CD8-positive, alpha-beta memory T cell (primary cell): ENCODE measurements around the gene SLC9C2. TPM values are rescaled to one million over a fixed set of nuclear protein-coding genes. Genes with fewer than 3 reads are reported as not detected.
A peak's percentile ranks its signal among the peaks of the same experiment; 100 is the strongest.
"Not testable (repeated sequence)": the region's sequence is repeated elsewhere in the genome, so short reads cannot be mapped to it uniquely, and the experiment has no call there.

Experiments
- CTCF ChIA-PET: fragments of 350-600 bp; sonication (Branson Sonifier 250); formaldehyde crosslinking; loops from one replicate; lab custom pipeline; 2021; ENCODE audit warnings: antibody characterized with exemption; lab: Charles Lee
- POLR2A ChIA-PET: fragments of 350-600 bp; sonication (Branson Sonifier 250); formaldehyde crosslinking; loops from one replicate; lab custom pipeline; 2021; ENCODE audit warnings: antibody characterized with exemption; lab: Charles Lee
- DNase-seq, 5 donors: peaks; one replicate each; pipeline versions ENCODE4 v3.0.0 to v3.0.0-alpha.2; 2020 to 2022; ENCODE audit warnings: mixed read lengths in 1 of 5
- H3K27ac ChIP-seq: one replicate; pipeline ENCODE4 v1.7.0; 2013; ENCODE audit warnings: low read depth, mild to moderate bottlenecking, low read length, moderate library complexity
- H3K27me3 ChIP-seq: 2 replicates; pipeline ENCODE4 v1.7.0; 2013; ENCODE audit warnings: low read length, mild to moderate bottlenecking; ENCODE audit not compliant: insufficient read depth, poor library complexity, severe bottlenecking
- H3K36me3 ChIP-seq: 2 replicates; pipeline ENCODE4 v1.7.0; 2013; ENCODE audit warnings: mild to moderate bottlenecking, low read length, moderate library complexity; ENCODE audit not compliant: insufficient read depth
- H3K4me1 ChIP-seq: 2 replicates; pipeline ENCODE4 v1.7.0; 2013; ENCODE audit warnings: mild to moderate bottlenecking, low read length, moderate library complexity; ENCODE audit not compliant: insufficient read depth
- H3K4me3 ChIP-seq: 2 replicates; pipeline ENCODE4 v1.7.0; 2013; ENCODE audit warnings: mild to moderate bottlenecking, low read length
- H3K9me3 ChIP-seq: 2 replicates; pipeline ENCODE4 v1.7.0; 2013; ENCODE audit warnings: mild to moderate bottlenecking, low read length
- H3K27ac Mint-ChIP-seq, 8 donors: one replicate each; pipeline ENCODE4 v1.8.0; 2020 to 2021; ENCODE audit warnings: mixed read lengths in 8 of 8, mild to moderate bottlenecking in 6 of 8, inconsistent platforms in 3 of 8, moderate library complexity in 3 of 8
- H3K27me3 Mint-ChIP-seq, 2 donors: one replicate each; pipeline ENCODE4 v1.8.0; 2020 to 2021; ENCODE audit warnings: mixed read lengths in 2 of 2, mild to moderate bottlenecking in 1 of 2, moderate library complexity in 1 of 2
- H3K36me3 Mint-ChIP-seq, 3 donors: one replicate each; pipeline ENCODE4 v1.8.0; 2020 to 2021; ENCODE audit warnings: mixed read lengths in 3 of 3, inconsistent platforms in 1 of 3, mild to moderate bottlenecking in 1 of 3
- H3K4me1 Mint-ChIP-seq, 3 donors: one replicate each; pipeline ENCODE4 v1.8.0; 2020 to 2021; ENCODE audit warnings: mixed read lengths in 3 of 3, inconsistent platforms in 1 of 3, mild to moderate bottlenecking in 1 of 3
- H3K4me3 Mint-ChIP-seq, 7 donors: one replicate each; pipeline ENCODE4 v1.8.0; 2020 to 2021; ENCODE audit warnings: mixed read lengths in 7 of 7, mild to moderate bottlenecking in 6 of 7, moderate library complexity in 4 of 7, inconsistent platforms in 2 of 7
- H3K9me3 Mint-ChIP-seq, 5 donors: one replicate each; pipeline ENCODE4 v1.8.0; 2020 to 2022; ENCODE audit warnings: mixed read lengths in 5 of 5, mild to moderate bottlenecking in 3 of 5, moderate library complexity in 2 of 5, inconsistent platforms in 1 of 5
- polyA plus RNA-seq: library from polyadenylated mRNA; unstranded; fragments of 300-500 nt; fragmentation: Illumina TruSeq; gene quantifications from one replicate; pipeline ENCODE4 v1.2.3, GENCODE V29; 2021
- total RNA-seq, 2 experiments: library from RNA; stranded (reverse); gene quantifications; one replicate each; pipeline ENCODE4 v1.2.3, GENCODE V29; 2021

Gene SLC9C2
- total and polyA plus RNA-seq, 3 experiments from 2014 or later = not detected

DNA sequence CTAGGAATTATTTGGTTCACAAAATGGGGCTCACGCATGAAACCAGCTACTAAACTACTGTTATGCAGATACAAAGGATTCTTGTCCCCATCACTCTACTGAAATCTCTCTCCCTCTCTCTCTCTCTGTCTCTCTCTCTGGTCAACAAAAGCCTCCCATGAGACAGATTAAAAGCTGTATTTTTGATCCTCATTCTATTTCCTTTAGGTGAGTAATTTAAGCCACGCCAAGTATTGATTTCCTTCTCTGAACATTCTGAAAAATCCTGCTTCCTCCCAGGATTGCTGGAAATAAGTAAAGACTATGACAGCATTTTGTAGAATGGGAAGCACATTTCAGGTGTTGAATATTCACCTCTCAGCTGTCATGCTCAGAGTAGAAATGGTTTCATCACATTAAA lies 82.1 kb downstream of the SLC9C2 start:
- POLR2A ChIA-PET = no interaction called here
- Histone ChIP-seq H3K4me1 (peaks cover 11% of the 10 kb centered on the region), H3K27me3 (no peaks in the 10 kb centered on the region), H3K36me3 (no peaks in the 10 kb centered on the region), H3K27ac (no peak overlapping the region), H3K9me3 (no peaks in the 10 kb centered on the region), H3K4me3 (no peak overlapping the region)
- Mint-ChIP-seq H3K27ac (no peak overlapping the region), H3K4me1 (peaks cover 5 to 8% (median 6%) of the 10 kb centered on the region in 3 donors), H3K9me3 (no peaks in the 10 kb centered on the region), H3K27me3 (peaks cover 0 to 6% of the 10 kb centered on the region in 2 donors), H3K4me3 (no peak overlapping the region), H3K36me3 (no peaks in the 10 kb centered on the region)
- CTCF ChIA-PET = interaction anchor here (0.7 to 1.3 kb wide), 2 partner anchors 25 to 461 kb away, joined by 3 to 4 read pairs; no protein-coding TSS in a partner anchor
- DNase-seq = no peak

DNA sequence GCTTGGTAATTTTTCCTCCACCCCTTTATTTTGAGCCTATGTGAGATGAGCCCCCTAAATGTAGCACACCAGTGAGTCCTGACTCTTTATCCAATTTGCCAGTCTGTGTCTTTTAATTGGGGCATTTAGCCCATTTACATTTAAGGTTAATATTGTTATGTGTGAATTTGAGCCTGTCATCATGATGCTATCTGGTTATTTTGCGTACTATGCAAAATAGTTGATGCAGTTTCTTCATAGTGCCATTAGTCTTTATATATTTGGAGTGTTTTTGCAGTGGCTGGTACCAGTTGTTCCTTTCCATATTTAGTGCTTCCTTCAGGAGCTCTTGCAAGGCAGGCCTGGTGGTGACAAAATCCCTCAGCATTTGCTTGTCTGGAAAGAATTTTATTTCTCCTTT lies 88.4 kb downstream of the SLC9C2 start:
- H3K27me3 ChIP-seq, POLR2A ChIA-PET: not testable (repeated sequence)

DNA sequence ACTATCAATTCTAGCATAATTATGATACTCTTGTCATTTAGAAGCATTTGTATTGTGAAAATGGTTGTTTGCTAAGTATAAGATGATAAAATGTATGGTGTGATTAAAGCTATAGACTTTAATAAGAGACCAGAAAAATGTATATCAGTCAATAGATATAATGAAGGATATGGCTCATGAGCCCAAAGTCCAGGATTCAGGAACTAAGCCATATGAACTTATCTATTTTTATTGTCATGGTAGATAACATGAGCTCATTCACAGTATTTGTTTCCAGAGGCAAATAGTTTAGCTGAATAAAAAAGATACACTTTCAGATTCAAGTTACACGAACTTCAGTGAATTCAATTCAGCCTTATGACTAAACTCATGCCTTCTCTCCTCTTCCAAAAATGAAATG lies 93.1 kb downstream of the SLC9C2 start:
- Histone ChIP-seq H3K36me3 (no peaks in the 10 kb centered on the region), H3K9me3 (no peaks in the 10 kb centered on the region), H3K27ac (no peak overlapping the region), H3K4me3 (no peak overlapping the region), H3K4me1 (no peaks in the 10 kb centered on the region), H3K27me3 (no peaks in the 10 kb centered on the region)
- POLR2A ChIA-PET = no interaction called here
- CTCF ChIA-PET = no interaction called here
- DNase-seq = no peak
- Mint-ChIP-seq H3K4me3 (no peak overlapping the region), H3K36me3 (peaks cover 0 to 10% (median 2%) of the 10 kb centered on the region in 3 donors), H3K4me1 (no peaks in the 10 kb centered on the region), H3K9me3 (peaks cover 2 to 7% (median 5%) of the 10 kb centered on the region in 5 donors), H3K27me3 (peaks cover 0 to 5% of the 10 kb centered on the region in 2 donors), H3K27ac (peak overlapping the region in 1 of 8 donors; percentile 15)

More for the DNA sequence above, 88.4 kb downstream of the SLC9C2 start:
- H3K27me3 Mint-ChIP-seq, DNase-seq, H3K9me3 Mint-ChIP-seq, H3K9me3 ChIP-seq, H3K27ac Mint-ChIP-seq, H3K36me3 ChIP-seq, H3K4me3 Mint-ChIP-seq, H3K27ac ChIP-seq, H3K4me1 Mint-ChIP-seq, H3K4me3 ChIP-seq, CTCF ChIA-PET: not testable (repeated sequence)
- peaks cover 0 to 20% (median 2%) of the 10 kb centered on the region in 3 donors for H3K36me3 Mint-ChIP-seq
- peaks cover 11% of the 10 kb centered on the region for H3K4me1 ChIP-seq

- Histone ChIP-seq H3K9me3 (no peaks in the 10 kb centered on the region), H3K27ac (no peak overlapping the region), H3K27me3 (no peaks in the 10 kb centered on the region), H3K36me3 (no peaks in the 10 kb centered on the region), H3K4me1 (no peaks in the 10 kb centered on the region), H3K4me3 (no peak overlapping the region)
- CTCF ChIA-PET = no interaction called here
- DNase-seq = no peak
- no peaks in the 10 kb centered on the region for H3K4me1 Mint-ChIP-seq
- no peak overlapping the region for H3K4me3 Mint-ChIP-seq
- peaks cover 0 to 2% (median 0%) of the 10 kb centered on the region in 3 donors for H3K36me3 Mint-ChIP-seq
- POLR2A ChIA-PET = no interaction called here
- H3K27me3 Mint-ChIP-seq = peaks cover 0 to 10% of the 10 kb centered on the region in 2 donors
- no peak overlapping the region for H3K27ac Mint-ChIP-seq
- peaks cover 0 to under 1% (median 0%) of the 10 kb centered on the region in 5 donors for H3K9me3 Mint-ChIP-seq
These were observed 94.3 kb downstream of the SLC9C2 start for GRCh38 chr1:173508541-173508940.

DNA sequence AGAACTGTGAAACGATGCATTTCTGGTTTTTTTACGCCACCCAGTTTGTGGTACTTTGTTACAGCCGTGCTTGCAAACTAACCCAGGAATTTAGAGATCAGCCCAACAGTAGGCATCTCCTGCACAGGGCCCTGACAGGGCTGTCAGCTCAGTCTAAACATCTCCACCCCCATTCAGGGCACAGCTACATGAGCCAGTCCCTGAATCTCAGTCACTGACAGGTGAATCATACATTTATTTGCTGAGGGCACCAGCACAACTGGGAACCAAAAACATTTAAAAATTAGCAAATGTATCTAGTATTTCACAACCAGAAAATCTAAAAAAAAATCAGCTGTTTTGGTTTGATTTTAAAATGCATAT lies 95.0 kb downstream of the SLC9C2 start:
- no peak for DNase-seq
- H3K36me3 Mint-ChIP-seq = no peaks in the 10 kb centered on the region
- Histone ChIP-seq H3K9me3 (no peaks in the 10 kb centered on the region), H3K36me3 (no peaks in the 10 kb centered on the region), H3K4me1 (no peaks in the 10 kb centered on the region), H3K27me3 (no peaks in the 10 kb centered on the region), H3K4me3 (no peak overlapping the region), H3K27ac (no peak overlapping the region)
- POLR2A ChIA-PET = no interaction called here
- peak overlapping the region in 1 of 8 donors; percentile 78 for H3K27ac Mint-ChIP-seq
- no peaks in the 10 kb centered on the region for H3K4me1 Mint-ChIP-seq
- CTCF ChIA-PET = no interaction called here
- H3K27me3 Mint-ChIP-seq = peaks cover 0 to 8% of the 10 kb centered on the region in 2 donors
- H3K4me3 Mint-ChIP-seq = no peak overlapping the region
- no peaks in the 10 kb centered on the region for H3K9me3 Mint-ChIP-seq

- no peaks in the 10 kb centered on the region for H3K9me3 ChIP-seq
- H3K4me1 ChIP-seq = no peaks in the 10 kb centered on the region
- H3K27me3 ChIP-seq = no peaks in the 10 kb centered on the region
- H3K27me3 Mint-ChIP-seq = peaks cover 0 to 7% of the 10 kb centered on the region in 2 donors
- no peak for DNase-seq
- H3K36me3 Mint-ChIP-seq = no peaks in the 10 kb centered on the region
- no peak overlapping the region for H3K4me3 ChIP-seq
- H3K4me3 Mint-ChIP-seq = no peak overlapping the region
- POLR2A ChIA-PET = no interaction called here
- no peak overlapping the region for H3K27ac ChIP-seq
- no peaks in the 10 kb centered on the region for H3K9me3 Mint-ChIP-seq
- H3K4me1 Mint-ChIP-seq = no peaks in the 10 kb centered on the region
- peak overlapping the region in 1 of 8 donors; percentile 78 for H3K27ac Mint-ChIP-seq
- CTCF ChIA-PET = no interaction called here
- no peaks in the 10 kb centered on the region for H3K36me3 ChIP-seq
These were observed 95.5 kb downstream of the SLC9C2 start for GRCh38 chr1:173507205-173507846.

DNA sequence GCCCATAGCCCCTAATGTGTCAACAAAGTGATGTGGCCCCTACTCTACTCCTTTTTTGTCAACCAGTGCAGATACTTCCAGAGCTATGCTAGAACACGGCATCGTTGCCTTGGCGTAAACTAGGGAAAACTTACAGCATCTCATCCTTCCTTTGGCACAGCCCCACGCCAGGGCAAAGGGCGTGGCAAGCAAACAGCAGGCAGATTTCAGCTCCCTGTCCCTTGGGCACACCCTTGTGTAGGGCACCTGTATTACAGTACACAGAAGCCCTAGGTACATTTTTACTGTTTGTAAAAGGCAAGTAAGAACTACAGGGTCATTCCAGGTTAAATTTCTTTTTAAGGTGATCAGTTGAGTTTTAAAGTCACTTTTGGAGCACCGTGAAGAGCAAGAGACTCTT lies 96.4 kb downstream of the SLC9C2 start:
- Histone ChIP-seq H3K4me1 (no peaks in the 10 kb centered on the region), H3K27me3 (no peaks in the 10 kb centered on the region), H3K27ac (no peak overlapping the region), H3K4me3 (no peak overlapping the region), H3K36me3 (no peaks in the 10 kb centered on the region), H3K9me3 (no peaks in the 10 kb centered on the region)
- no peak for DNase-seq
- Mint-ChIP-seq H3K4me3 (no peak overlapping the region), H3K36me3 (no peaks in the 10 kb centered on the region), H3K27me3 (peaks cover 0 to 7% of the 10 kb centered on the region in 2 donors), H3K27ac (peak overlapping the region in 1 of 8 donors; percentile 26), H3K4me1 (no peaks in the 10 kb centered on the region), H3K9me3 (no peaks in the 10 kb centered on the region)
- ChIA-PET CTCF (no interaction called here), POLR2A (no interaction called here)

DNA sequence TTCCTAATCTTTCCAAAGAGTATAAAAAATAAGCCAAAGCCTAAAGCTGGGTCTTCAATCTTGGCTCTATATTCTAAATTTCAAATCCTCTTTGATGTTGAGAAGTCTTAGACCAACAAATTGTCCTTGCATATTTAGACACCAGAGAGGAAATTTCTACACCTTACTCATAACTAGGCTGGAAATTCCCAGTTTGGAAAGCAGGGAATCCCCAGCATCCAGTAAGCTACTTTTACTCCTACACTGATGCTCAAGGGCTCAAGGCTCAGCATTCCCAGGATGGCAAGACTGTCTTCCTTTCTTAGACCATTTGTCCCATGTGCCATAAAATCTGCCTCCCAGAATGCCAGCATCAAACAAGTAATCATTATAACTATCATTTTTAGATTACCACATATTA lies 97.5 kb downstream of the SLC9C2 start:
- H3K4me3 ChIP-seq = no peak overlapping the region
- POLR2A ChIA-PET = no interaction called here
- Mint-ChIP-seq H3K27ac (peak overlapping the region in 1 of 8 donors; percentile 90), H3K27me3 (peaks cover 0 to 7% of the 10 kb centered on the region in 2 donors), H3K4me1 (no peaks in the 10 kb centered on the region), H3K36me3 (no peaks in the 10 kb centered on the region), H3K4me3 (no peak overlapping the region), H3K9me3 (no peaks in the 10 kb centered on the region)
- H3K27ac ChIP-seq = no peak overlapping the region
- no peaks in the 10 kb centered on the region for H3K27me3 ChIP-seq
- no peaks in the 10 kb centered on the region for H3K36me3 ChIP-seq
- no peaks in the 10 kb centered on the region for H3K9me3 ChIP-seq
- H3K4me1 ChIP-seq = no peaks in the 10 kb centered on the region
- CTCF ChIA-PET = interaction anchor here (1.3 kb wide), 1 partner anchor 75 kb away, joined by 3 read pairs; no protein-coding TSS in a partner anchor
- DNase-seq = no peak
